GM18951 (cell line): Measurements from ENCODE around the gene THBS1.

Source experiments
- POLR2A ChIP-seq: IDR thresholded peaks from 4 replicates; pipeline ENCODE4 v1.6.1; 2011; ENCODE audit warnings: mild to moderate bottlenecking; ENCODE audit not compliant: insufficient read length, insufficient read depth; ENCODE audit errors: extremely low read depth
- in situ Hi-C: fragments of 300-500 bp; cut with MboI; formaldehyde crosslinking; loops from one replicate; pipeline ENCODE4 v1.12.0; 2022; ENCODE audit warnings: low sequenced_read_pairs, mixed read lengths, inconsistent platforms; ENCODE audit not compliant: unreplicated experiment

Gene THBS1

DNA sequence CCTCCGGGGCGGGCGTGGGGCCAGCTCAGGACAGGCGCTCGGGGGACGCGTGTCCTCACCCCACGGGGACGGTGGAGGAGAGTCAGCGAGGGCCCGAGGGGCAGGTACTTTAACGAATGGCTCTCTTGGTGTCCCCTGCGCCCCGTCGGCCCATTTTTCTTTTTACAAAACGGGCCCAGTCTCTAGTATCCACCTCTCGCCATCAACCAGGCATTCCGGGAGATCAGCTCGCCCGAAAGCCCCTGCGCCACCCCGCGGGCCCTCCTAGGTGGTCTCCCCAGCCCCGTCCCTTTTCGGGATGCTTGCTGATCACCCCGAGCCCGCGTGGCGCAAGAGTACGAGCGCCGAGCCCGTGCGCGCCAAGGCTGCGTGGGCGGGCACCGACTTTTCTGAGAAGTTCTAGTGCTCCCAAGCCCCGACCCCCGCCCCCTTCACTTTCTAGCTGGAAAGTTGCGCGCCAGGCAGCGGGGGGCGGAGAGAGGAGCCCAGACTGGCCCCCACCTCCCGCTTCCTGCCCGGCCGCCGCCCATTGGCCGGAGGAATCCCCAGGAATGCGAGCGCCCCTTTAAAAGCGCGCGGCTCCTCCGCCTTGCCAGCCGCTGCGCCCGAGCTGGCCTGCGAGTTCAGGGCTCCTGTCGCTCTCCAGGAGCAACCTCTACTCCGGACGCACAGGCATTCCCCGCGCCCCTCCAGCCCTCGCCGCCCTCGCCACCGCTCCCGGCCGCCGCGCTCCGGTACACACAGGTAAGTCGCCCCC, at the start of gene THBS1:
Gene THBS1 (plus strand): TSS at position 595 of the 757 bp plus-strand sequence. CDS start 779 bp downstream, outside the sequence.
- no peak for TF ChIP-seq POLR2A
- in situ Hi-C loops = loop anchor here (25.0 kb wide), 2 partner anchors 768 to 868 kb away; no protein-coding TSS in a partner anchor

DNA sequence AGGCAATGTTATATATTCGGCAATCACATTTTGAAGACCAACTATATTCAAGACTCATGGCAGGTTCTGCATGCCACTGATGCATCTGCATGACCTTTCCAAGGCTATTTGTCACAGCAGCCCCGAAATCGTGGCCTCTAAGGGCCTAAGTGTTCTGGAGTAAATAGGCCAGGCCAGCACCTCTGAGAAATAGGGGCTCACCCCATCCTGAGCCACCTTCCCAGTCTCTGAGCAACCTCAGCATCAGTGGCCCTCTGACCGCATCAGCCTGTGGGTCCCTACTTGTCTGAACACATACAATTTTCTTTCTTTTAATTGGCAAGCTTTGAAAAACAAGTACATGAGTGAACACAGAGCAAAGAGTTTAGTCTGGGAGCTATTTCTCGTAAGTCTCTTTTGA, 45.9 kb upstream of the THBS1 start:
- in situ Hi-C loops = no loop called here
- TF ChIP-seq POLR2A = no peak

DNA sequence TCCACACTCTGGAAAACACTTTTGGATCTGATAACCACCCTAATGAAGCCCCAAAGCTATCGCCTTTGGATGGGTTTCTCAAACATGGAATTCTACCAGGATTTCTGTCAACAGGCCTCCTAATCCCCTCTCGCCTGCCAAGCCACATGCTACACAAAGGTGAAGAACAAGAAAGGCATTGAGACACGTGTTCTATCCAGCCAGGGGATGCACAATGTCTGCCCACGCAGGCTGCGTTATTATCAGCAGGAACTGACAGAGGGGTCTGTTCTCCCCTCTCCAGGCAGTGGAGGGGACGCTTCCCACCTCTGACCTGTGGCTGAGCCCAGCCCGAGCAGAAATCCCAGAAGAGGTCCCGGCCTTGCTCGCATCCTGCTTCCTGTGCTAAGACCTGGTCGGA, 45.4 kb upstream of the THBS1 start:
- TF ChIP-seq POLR2A = no peak
- in situ Hi-C loops = no loop called here

- TF ChIP-seq POLR2A = no peak
- in situ Hi-C loops = no loop called here
These were observed 41.9 kb upstream of the THBS1 start for GRCh38 chr15:39538936-39539335.

DNA sequence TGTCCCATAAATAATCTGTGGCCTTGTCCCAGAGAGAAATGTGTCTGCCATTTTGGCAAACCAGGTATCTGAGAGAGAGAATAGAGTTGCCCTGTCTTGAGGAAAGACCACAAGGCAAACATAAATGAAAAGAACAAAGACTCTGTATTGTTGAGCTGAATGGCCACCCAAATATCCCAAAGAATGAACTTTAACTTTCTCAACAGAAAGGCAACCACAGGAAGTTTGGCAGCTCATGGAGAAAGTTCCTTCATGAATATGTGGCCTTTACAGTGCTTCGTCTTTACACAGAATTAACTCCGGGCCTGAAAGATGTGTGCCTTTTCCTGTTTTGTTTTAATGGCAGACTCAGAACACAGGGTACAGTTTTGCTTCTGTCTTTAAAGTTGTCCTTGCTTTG, 41.4 kb upstream of the THBS1 start:
- in situ Hi-C loops = no loop called here
- no peak for TF ChIP-seq POLR2A

DNA sequence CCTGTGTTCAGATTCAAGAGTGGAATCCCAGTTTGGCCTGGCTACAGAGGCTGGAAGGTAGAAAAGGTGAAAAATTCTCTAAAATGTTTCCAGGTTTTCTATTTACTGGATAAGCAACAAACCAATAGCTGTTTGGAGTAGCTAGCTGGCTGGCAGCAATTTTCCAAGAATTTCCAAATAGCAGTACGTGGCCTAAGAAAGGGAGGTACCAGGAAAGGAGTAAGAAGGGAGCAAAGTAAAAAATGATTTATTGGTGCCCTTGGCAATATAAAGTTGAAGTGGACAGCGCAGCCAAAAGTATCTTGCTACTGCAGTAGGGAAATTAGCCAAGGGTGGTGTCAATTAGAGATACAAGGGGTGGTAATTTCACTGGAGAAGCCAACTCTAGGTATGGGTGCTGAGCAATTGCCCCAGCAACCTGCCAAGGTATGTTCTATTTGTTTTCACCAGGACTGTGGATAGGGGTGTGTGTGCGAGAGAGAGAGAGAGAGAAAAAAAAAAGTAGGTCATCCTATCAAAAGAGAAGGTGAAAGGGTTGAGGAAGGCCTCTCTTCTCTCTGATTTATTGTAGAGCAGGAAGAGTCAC, 40.8 kb upstream of the THBS1 start:
- in situ Hi-C loops = no loop called here
- no peak for TF ChIP-seq POLR2A

DNA sequence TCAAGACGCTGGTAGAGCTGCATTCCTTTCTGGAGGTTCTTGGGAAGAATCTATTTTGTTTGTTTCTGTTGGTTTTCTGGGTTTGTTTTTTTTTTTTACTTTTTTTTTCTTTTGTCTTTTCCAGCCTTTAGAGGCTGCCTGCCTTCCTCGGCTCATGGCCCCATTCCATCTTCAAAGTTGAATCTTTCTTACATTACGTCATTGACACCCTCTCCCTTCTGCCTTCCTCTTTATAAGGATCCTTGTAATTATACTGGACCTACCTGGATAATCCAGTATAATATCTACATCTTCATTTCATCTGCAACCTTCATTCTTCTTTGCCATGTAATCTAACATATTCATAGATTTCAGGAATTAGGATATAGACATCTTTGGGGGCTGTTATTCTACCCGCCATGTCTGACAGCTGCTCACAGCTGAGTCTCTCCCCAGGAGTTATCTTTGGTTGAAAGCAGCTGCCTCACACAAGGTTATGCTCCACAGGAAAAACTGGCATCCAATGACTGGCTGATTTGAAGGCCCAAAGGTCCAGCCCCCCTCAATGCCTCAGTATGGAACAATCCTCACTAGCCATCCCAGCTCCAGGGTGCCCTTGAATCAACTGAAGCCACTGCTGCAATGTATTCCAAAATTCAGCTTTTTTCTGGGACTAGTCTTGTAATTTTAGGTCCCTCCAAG, 38.4 kb upstream of the THBS1 start:
- in situ Hi-C loops = no loop called here
- no peak for TF ChIP-seq POLR2A

GRCh38 chr15:39543651-39544050, 37.2 kb upstream of the THBS1 start:
- in situ Hi-C loops = no loop called here
- TF ChIP-seq POLR2A = no peak

DNA sequence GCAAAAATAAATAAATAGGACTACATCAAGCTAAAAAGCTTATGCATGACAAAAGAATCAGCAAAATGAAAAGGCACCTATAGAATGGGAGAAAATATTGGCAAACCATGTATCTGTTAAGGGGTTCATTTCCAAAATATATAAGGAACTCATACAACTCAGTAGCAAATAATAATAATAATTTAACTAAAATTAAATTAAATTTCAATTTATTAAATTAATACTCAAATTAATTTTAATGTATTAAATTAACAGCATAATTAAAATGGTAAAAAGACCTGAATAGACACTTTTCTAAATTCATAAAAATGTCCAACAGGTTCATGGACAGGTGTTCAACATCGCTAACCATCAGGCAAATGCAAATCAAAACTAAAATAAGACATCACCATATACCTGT, 34.0 kb upstream of the THBS1 start:
- no peak for TF ChIP-seq POLR2A
- in situ Hi-C loops = no loop called here

- in situ Hi-C loops = no loop called here
These were observed 32.3 kb upstream of the THBS1 start for GRCh38 chr15:39548561-39548960.

GRCh38 chr15:39549912-39550311, 31.0 kb upstream of the THBS1 start:
- in situ Hi-C loops = no loop called here
- no peak for TF ChIP-seq POLR2A

More at GRCh38 chr15:39548561-39548960, 32.3 kb upstream of the THBS1 start:
- no peak for TF ChIP-seq POLR2A

- no peak for TF ChIP-seq POLR2A
- in situ Hi-C loops = no loop called here
These were observed 29.4 kb upstream of the THBS1 start for GRCh38 chr15:39551476-39551875.

DNA sequence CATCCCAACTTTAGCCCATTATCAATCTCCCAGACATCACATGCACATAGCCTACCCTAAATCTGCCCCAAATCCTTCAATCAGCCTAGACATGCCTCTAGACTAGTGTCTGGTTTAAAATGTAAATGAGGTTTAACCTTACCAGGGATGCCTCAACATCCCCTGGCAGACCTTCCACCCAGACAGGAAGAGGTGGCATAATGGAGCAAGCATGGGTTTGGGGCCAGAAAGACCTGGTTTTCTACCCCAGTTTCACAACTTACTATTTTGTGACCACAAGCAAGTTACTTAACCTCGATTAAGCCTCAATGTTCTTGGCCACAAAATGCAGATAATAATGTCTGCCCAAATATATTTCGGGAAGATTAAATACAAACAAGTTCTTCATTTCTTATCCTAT, 28.3 kb upstream of the THBS1 start:
- in situ Hi-C loops = no loop called here
- TF ChIP-seq POLR2A = no peak

DNA sequence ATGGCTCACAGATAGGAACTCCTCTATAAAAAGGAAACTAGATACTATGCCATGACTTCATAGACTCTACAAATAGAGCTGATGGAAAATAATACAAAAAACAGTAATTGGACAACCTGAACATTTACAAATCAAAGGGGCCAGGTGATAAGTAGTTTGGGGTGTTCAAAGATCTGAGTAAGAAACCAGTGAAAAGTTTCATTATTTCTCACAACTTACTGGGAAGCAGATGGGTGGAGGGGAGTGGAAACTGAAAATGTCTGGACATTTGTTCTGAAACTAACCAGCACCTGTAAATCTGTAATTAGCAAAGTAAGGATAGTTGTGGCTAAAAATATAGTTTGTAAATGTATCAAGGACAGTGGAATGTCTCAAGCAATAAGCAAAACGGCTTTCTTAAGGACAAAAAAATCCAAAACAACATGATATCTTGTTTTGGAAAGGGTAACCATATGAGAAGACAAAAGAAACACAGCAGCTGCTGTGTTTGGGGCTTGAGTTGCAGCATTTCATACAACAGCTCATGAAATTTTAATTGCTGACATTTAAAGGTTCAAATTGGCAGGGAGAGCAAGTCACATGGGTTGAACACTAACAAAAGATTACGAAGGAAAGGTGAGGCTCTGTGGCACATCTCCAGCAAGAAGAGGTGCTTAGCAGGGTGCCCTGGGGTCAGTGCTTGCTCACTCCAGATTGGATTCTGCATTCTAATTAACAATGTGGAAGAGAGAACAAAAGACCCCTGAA, 26.8 kb upstream of the THBS1 start:
- no peak for TF ChIP-seq POLR2A
- in situ Hi-C loops = no loop called here
